Left renal cortex interstitium (tissue), 4 donors: Measurements from ENCODE around the gene IQSEC1. TPM values are rescaled to one million over a fixed set of nuclear protein-coding genes. Genes with fewer than 3 reads are reported as not detected.
A peak's percentile ranks its signal among the peaks of the same experiment; 100 is the strongest.

Experiments used
- DNase-seq, 4 donors: peaks; one replicate each; pipeline ENCODE4 v3.0.0-alpha.2; 2013; ENCODE audit warnings: low read depth in 4 of 4, low spot score in 2 of 4, missing footprints in 1 of 4
- polyA plus RNA-seq, 4 donors: library from polyadenylated mRNA; unstranded; fragments of 120-200 nt; gene quantifications; one replicate each; pipeline ENCODE4 v1.2.1, GENCODE V29; 2013; ENCODE audit not compliant: insufficient read length in 4 of 4

The IQSEC1 gene
- polyA plus RNA-seq, 4 donors, result 27.0 to 42.2 (median 33.0) TPM

DNA sequence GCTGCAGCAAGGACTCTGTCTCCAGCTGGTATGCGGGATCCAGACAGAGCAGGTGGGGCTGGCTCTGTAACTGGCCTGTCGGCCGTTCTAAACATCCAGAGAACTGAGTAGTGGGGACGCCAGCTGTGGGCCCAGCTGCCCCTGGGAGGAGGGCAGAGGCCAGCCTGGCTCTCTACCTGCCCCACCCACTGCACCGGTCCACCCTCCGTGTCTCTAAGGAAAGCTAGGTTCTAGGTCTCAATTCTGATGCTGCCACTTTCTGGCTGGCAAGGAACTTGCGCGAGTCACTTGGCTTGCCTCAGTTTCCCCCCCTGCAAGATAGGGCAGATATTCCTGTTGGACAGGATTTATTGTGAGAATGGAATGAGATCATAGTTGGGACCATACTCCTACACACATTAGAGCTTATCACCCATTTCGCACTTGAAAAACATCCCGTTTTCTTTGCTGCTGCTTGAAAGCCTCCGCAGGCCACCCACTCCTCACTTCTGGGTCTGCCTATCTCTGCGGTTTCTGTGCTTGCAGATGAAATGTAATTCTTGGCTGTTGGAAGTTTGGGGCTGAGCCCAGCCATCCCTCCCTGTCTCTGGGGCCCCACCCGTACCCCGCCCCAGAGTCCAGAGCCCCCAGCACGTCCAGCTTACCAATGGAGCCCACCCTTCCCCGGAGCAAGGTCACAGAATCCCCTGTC, 65.8 kb downstream of the IQSEC1 start:
- DNase-seq, result no peak

DNA sequence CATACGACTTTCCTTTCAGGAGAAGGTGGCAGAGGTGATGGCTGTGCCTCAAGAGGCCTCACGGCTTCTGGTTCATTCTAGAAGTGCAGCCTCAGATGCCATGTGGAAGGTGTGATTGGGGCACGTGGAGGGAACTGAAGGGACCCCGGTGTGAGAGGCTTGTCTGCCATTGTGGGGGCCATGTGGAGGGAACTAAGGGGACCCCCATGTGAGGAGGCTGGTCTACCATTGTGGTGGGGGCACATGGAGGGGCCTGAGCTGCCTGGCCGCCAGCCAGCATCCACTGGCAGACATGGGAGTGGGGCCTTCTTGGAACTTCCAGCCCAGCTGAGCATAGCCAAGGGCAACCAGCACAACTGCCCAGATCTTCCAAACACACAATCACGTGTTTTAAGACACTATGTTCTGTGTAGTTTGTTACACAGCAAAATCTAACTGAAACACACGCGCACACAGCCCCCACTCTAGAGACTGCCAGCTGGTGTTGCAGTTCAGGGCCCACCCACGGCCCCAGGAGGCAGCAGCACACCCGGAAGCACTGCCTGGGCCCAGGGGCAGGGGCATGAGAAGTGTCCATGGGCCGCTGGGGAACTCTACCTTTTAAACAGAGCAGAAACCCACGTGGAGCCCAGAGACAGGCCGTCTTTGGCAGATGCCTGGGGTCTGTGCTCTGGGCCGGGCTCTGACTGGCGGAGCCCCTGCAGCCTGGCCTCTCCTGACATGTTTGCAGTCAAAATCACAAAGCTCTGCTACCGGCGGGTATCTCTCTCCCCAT, 66.8 kb downstream of the IQSEC1 start:
- no peak for DNase-seq

DNA sequence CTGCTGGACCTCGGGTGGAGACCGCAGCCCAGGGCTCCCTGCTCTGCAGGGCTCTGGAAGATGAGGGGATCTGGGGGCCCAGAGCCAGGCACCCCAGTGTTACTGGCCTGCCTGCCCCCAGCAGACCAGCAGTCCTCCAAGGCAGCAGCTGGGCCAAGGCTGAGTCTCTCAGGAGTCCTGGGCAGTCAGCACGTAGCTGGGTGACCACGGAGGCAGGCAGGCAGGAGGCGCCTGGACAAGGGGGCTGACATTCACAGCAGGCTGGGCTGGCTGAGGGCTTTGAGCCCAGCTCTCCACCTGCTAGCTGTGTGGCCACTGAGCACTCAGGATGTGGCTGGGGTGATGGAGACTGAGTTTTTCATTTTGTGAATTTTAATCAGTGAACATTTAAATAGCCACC, 67.9 kb downstream of the IQSEC1 start:
- DNase-seq, result no peak

DNA sequence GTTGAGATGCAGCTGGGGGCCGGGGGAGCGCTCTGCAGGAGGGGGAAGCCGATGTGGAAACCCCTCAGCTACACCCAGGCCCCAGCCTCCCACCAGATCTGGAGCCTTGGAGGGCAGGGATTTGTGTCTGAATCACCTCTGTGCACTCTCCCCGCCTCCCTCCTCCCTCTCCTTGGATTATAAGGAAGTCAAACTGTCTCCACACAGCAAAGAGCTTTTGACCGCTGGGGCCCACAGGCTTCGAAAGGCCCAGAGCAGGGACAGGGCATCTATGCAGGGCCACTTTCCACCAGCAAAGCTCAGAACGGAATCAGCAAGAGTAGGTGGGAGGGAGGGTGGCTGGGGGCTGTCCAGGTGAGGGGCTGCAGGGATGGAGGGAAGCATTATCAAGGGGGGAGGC, 68.9 kb downstream of the IQSEC1 start:
- DNase-seq, result no peak

DNA sequence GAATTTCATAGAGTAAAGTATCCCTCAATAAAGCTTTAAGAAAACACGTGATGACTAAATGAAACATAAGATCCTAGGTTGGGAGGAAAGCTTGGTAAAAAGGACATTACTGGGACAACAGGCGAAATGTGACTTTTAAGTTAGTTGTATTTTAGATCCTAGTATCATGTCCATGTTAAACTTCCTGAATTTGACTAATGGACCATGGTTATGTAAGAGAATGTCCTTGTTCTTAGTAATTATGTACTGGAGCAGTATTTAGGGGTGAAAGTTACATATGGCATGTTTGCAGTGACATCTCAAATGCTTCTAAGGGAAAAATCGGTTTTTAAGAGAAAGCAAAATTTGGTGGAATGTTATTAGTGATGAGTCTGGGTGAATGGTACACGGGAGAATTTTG, 69.6 kb downstream of the IQSEC1 start:
- DNase-seq, result no peak

DNA sequence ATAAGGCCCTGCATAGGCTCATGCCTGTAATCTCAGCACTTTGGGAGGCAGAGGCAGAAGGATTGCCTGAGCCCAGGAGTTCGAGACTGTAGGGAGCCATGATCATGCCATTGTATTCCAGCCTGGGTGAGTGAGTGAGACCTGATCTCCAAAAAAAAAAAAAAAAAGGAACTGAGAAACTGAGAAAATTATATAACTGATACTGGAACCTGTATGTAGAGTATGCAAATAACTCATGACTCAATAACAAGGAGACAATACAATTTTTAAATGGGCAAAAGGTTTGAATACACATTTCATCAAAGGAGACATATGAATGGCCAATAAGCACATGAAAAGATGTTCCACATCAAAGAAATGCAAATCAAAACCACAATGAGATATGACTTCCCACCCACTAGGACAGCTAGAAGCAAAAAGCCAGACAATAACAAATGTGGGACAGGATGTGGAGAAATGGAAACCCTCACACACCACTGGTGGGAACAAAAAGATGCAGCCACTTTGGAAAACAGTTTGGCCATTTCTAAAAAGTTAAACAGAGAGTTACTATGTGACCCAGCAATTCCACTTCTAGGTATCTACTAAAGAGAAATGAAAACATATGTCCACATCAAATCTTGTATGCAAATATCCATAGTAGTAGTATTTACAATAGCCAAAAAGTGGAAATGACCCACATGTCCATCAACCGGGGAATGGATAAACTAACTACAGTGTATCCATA, 70.7 kb downstream of the IQSEC1 start:
- no peak for DNase-seq

DNA sequence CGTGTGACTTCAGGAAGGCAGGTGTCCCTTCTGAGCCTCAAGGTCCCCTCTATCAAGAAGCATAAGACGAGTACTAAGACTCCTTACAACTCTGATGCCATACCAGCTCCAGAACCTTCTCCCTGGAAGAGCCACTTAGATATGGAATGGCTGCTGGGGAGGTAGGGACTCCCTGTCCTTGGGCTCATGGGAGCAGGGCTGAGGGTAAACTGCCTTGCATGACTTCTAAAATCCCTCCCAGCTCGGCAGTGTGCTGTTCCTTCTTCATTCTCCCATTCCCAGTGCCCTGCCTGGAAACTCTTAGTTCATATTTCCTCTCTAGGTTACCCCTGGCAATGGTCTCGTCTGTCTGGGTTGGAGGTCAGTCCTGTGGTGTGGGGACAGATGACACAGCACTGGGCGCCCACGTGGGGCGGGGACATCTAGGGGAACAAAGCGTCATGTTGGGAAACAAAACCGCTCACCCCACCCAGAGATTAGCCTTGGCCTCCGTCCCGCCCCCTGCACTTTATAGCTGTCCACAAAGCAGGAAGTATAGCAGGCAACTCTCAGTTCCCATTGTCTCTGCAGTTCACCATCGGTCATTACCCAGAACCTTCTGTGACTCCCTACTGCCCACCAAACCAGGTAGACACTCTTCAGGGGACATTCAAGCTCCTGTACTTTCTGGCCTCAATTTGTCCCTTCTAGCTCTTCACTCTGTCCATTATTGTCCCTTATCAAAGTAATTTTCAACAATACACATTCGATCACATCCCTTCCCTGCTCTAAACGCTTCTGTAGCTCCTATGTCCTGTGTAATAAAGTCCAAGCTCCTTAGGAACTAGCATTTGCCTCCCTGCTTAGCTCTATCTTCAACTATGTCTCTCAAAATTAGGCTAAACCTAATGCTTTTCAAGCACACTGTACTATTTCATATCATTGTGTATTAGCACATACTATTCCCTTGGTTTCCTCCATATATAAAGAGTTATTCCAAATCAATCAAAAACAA, 73.8 kb downstream of the IQSEC1 start:
- DNase-seq, result no peak

DNA sequence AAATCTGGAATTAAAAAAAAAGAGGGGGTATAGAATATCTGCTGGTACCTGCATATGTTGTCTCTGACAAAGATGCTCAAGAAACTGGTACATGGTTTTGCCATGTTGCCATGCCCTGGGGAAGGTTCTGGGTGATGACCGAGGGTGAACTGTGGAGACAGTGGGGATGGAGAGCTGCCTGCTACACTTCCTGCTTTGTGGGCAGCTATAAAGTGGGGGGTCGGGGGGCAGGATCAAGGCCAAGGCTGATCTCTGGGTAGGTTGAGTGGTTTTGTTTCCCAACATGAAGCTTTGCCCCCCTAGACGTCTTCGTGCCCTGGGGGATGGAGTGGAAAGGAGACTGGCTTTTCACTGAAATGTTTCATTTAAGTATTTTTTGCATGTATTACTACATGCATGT, 74.6 kb downstream of the IQSEC1 start:
- no peak for DNase-seq

DNA sequence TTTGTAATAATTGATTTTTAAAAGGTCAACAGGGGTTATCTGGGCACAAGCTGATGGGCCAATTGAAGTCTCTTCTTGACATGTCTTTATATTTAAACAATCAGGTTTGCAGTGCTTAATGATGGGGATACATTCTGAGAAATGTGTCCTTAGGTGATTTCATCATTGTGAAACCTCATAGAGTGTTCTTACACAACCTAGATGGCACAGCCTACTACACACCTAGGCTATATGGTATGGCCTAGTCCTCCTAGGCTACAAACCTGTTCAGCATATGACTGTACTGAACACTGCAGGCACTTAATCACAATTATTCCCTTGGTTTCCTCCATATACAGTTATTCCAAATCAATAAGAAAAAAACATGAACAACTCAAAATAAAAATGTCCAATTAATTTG, 75.8 kb downstream of the IQSEC1 start:
- DNase-seq, result no peak

DNA sequence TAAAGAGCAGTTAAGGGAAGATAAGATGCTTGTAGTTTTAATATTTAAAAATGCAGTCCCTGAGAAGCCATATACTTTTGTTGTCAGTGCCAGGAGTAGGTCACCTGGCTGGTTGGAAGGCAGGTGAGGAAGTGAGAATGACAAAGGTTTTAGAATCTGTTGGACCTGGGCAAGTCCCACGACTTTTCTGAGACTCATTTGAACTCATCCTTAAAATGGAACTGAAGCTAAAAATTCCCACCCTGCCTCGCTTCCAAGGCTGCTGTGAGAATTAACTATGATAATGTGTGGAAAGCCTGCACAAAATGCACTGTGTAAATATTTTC, 77.1 kb downstream of the IQSEC1 start:
- no peak for DNase-seq

DNA sequence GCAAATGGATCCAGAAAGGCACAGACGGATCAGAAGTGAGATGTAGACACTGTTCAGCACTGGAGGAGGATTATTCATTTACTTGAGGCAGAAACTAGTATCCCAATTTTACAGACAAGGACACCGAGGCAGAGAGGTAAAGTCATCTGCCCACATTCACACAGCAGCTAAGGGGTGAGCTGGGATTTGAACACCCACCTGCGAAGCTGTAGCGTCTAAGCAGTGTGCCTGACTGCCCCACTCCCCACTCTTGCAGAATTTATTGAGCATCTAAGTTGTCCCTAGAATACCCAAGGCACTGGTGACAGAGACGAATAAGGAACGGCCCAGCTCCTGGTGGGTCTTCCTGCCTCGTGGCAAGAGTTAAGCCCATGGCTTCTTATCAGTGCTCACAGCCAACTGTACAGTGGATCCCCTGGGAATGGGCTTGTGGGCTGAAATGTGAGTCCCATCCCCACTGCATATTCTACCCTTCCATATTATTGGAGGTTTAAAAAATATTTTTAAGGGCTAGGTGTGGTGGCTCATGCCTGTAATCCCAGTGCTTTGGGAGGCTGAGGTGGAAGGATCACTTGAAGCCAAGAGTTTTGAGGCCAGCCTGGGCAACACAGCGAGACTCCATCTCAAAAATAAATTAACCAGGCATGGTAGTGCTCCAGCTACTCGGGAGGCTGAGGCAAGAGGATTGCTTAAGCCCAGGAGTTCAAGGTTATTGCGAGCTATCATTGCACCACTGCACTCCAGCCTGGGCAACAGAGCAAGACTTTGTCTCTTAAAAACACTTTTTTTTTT, 77.6 kb downstream of the IQSEC1 start:
- DNase-seq, result no peak

DNA sequence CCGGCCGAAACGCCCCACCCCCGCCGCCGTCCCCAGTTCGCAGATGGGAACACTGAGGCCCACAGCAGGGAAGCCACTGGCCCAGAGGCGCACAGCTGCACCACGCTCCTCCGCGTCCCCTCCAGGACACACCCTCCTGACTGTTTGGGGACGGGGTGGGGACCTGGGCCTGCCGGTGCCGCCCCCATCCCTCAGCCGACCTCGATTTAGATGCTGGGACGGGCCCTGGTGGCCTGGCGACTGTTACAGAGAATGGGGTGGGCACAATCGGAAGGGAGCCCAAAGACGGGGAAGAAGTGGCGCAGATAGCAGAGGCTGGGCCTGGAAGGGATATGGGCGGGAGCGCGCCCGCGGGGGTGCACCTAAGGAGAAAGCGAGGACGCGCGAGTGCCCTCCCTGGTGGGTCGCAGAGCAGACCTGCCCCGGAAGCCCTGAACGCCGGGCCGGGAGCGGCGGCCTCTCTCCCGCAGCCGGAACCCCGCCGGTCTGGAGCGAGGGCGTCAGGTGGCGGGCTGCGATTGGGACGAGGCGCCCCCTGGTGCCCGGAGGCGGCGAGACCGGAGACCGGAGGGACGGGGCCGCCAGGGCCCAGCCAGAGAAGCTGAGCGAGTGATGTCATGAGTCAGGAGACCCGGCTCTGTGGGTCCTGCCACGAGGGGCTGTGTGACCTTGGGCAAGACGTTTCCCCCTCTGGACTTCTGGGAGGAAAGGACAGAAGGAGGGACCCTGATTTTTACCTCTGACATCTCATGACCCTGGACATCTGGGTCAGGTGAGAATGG, 78.4 kb downstream of the IQSEC1 start:
- peak in 1 of 4 donors; percentile 63 for DNase-seq

DNA sequence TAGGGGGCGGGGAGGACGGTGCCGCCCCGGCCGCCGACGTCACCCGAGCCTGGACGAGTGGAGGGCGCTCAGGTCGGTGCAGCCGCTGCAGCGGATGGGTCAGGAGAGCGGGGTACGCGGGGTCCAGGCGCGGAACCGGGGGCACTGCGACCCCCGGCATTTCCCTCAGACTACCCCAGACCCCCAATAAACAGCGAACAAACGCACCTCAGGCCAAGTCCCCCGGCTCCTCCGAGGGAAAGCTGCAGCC, 78.9 kb downstream of the IQSEC1 start:
- no peak for DNase-seq

DNA sequence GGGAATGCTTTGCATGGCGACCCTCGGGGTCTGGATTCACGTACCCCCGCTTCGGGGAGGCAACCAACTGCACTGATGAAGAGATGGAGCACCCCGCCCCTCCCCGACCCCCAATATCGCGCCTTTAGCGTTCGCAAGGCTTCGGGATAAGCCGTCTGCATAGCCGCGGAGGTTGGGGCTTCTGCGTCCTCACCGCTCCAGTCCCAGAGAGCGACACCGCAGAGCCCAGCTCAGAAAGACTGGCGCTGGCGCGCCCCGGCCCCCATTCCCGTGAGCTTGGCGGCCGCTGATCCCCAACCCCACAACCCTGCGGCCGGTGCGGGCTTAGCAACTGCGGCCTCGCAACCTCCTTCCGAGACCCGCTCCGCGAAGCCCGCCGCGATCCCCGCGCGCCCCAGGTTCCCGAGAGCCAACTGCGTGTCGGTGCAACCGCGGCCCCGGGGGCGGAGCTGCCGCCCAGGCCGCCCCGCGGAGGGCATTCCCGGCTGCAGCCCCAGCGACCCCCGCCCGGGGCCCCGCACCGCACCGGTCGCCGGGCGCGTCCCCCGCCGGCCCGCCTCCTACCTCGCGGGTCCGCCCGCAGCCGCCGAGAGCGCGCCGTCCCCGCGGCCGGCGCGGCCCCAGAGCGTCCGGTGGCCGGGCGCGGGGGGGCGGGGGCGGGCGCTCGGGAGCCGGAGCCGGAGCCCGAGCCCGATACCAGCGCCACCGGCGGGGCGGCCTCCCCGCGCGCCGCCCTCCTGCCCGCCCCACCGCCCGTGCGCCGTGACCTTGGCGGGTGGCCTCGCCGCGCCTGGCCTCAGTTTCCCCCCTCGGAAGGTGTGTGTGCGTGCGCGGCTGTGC, 79.5 kb downstream of the IQSEC1 start:
- DNase-seq, result no peak

DNA sequence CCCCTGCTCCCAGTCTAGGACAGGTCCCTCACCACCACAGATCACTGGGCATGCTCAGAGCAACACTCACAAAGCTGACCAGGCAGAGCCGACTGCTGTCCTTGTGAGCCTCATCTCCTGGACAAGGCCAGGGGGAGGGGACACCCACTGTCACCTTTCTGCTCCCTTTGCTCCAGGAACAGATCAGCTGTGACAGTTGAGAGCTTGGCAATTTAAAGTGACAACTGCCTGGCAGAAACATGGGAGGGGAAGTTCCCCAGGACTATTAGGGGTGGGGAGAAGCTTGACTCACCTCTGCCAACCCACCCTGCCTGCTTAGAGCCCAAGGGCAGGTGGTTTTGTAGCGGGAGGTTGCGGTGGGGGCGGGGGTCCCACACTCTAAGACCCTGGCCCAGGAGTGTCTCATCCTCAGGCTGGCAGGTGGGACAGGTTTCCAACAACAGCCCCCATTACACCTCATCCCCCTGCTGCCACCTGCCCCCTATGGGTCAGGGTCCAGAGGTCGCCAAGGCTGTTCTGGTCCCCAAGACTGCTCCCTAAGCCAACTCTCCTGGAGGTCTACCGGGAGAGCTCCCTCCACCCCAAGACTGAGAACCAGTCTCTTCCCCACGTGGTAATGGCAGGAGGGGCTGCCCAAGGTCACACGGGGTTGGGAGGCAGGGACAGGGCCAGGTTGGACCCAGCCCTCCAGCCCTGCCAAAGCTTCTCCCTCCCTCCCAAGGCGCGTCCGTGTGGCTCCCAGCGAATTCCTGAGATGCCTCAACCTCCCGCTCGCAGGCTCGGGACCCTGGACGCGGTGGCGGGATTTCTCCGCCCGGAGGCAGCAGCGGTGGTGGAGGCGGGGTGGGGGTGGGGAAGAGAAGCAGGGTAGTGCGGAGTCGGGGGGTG, 80.4 kb downstream of the IQSEC1 start:
- DNase-seq, result no peak

DNA sequence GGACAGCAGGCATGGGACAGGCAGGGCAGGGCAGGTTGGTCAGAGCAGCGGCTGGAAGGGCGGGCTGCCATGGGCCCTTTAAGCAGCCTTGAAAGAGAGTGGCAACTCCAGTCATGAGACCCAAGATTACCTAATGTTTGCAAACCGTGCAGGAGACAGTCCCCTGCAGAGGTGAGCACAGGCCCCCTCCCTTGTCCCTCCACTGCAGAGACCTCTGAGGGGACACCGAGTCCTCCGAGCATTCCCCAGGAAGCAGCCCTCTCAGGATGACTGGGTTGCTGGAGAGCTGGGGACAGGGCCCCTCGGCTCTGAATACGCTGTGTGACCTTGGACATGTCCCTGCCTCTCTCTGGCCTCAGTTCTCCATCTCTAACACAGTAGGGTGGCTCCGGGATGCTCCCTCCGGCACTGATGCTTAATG, 81.4 kb downstream of the IQSEC1 start:
- DNase-seq, result no peak

DNA sequence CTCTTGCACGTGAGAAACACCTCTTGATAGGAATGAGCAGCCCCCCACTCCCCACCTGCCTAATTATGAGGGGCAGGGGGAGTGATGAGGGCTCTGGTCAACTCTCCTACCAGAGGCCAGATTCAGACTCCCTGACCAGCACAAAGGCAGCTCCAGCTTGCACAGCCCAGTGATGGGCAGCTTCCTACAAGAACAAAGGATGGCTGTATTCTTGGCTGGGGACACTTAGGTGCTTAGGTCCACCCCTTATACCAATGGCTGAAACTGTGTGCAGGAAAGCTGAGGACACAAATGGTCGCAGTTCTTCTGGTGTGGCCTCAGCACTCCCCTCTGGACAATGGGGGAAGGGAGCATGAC, 81.8 kb downstream of the IQSEC1 start:
- DNase-seq, result no peak
